ENCODE results near the gene REM1. TPM values are rescaled to one million over a fixed set of nuclear protein-coding genes. Genes with fewer than 3 reads are reported as not detected.

Gene REM1
- total RNA-seq, 2 donors from 2014 or later, result 4.3 TPM

- DNase-seq (ENCODE audit: low spot score) (no peak), ATAC-seq (ENCODE audit: insufficient number of reproducible peaks, low FRiP score, low read depth) (no peak)
- Histone ChIP-seq H3K4me1 (ENCODE audit: control insufficient read depth in 1 of 2, low read depth in 2 of 2) (peaks cover 6 to 10% of the 10 kb centered on the region in 2 donors), H3K4me3 (peak overlapping the region; percentile 80), H3K9me3 (no peaks in the 10 kb centered on the region), H3K27ac (peak overlapping the region in 1 of 2 donors; percentile 62), H3K27me3 (replicated peaks; ENCODE audit: insufficient read depth) (no peaks in the 10 kb centered on the region), H3K36me3 (no peaks in the 10 kb centered on the region)
- TF ChIP-seq CTCF (IDR thresholded peaks at IDR 0.05), result no peak
Observed at GRCh38 chr20:31476294-31476585, 1.2 kb downstream of the REM1 start.

- ATAC-seq (ENCODE audit: insufficient number of reproducible peaks, low FRiP score, low read depth) (no peak), DNase-seq (ENCODE audit: low spot score) (no peak)
- Histone ChIP-seq H3K36me3 (no peaks in the 10 kb centered on the region), H3K27ac (peak overlapping the region in 1 of 2 donors; percentile 62), H3K4me3 (no peak overlapping the region), H3K27me3 (replicated peaks; ENCODE audit: insufficient read depth) (no peaks in the 10 kb centered on the region), H3K9me3 (no peaks in the 10 kb centered on the region), H3K4me1 (ENCODE audit: control insufficient read depth in 1 of 2, low read depth in 2 of 2) (peaks cover 6 to 10% of the 10 kb centered on the region in 2 donors)
- TF ChIP-seq CTCF (IDR thresholded peaks at IDR 0.05), result no peak
Observed at GRCh38 chr20:31476643-31477215, 1.6 kb downstream of the REM1 start.

GRCh38 chr20:31484001-31484400 is 8.9 kb downstream of the REM1 start:
- peaks cover 0 to 16% of the 10 kb centered on the region in 2 donors for H3K4me1 ChIP-seq (ENCODE audit: control insufficient read depth in 1 of 2, low read depth in 2 of 2)
- H3K27me3 ChIP-seq (replicated peaks; ENCODE audit: insufficient read depth), result no peaks in the 10 kb centered on the region
- no peak for DNase-seq (ENCODE audit: low spot score)
- H3K36me3 ChIP-seq, result no peaks in the 10 kb centered on the region
- ATAC-seq (ENCODE audit: insufficient number of reproducible peaks, low FRiP score, low read depth), result no peak
- TF ChIP-seq CTCF (IDR thresholded peaks at IDR 0.05), result no peak
- H3K27ac ChIP-seq, result peak overlapping the region in 1 of 2 donors; percentile 70
- H3K4me3 ChIP-seq, result no peak overlapping the region
- no peaks in the 10 kb centered on the region for H3K9me3 ChIP-seq

GRCh38 chr20:31485450-31486339 is 10.6 kb downstream of the REM1 start:
- TF ChIP-seq CTCF (IDR thresholded peaks at IDR 0.05), result no peak
- H3K4me3 ChIP-seq, result peak overlapping the region; percentile 61
- H3K27ac ChIP-seq, result peak overlapping the region; percentile 70 to 85
- ATAC-seq (ENCODE audit: insufficient number of reproducible peaks, low FRiP score, low read depth) (peak; percentile 27), DNase-seq (ENCODE audit: low spot score) (no peak)
- H3K36me3 ChIP-seq, result no peaks in the 10 kb centered on the region
- peaks cover 0 to 16% of the 10 kb centered on the region in 2 donors for H3K4me1 ChIP-seq (ENCODE audit: control insufficient read depth in 1 of 2, low read depth in 2 of 2)
- no peaks in the 10 kb centered on the region for H3K9me3 ChIP-seq
- H3K27me3 ChIP-seq (replicated peaks; ENCODE audit: insufficient read depth), result no peaks in the 10 kb centered on the region

- no peak overlapping the region for H3K4me3 ChIP-seq
- no peak for DNase-seq (ENCODE audit: low spot score)
- ATAC-seq (ENCODE audit: insufficient number of reproducible peaks, low FRiP score, low read depth), result no peak
- no peaks in the 10 kb centered on the region for H3K27me3 ChIP-seq (replicated peaks; ENCODE audit: insufficient read depth)
- H3K27ac ChIP-seq, result no peak overlapping the region
- peaks cover 0 to 16% of the 10 kb centered on the region in 2 donors for H3K4me1 ChIP-seq (ENCODE audit: control insufficient read depth in 1 of 2, low read depth in 2 of 2)
- TF ChIP-seq CTCF (IDR thresholded peaks at IDR 0.05), result no peak
- H3K9me3 ChIP-seq, result no peaks in the 10 kb centered on the region
- H3K36me3 ChIP-seq, result no peaks in the 10 kb centered on the region
Observed at GRCh38 chr20:31488115-31488514, 13.0 kb downstream of the REM1 start.
